Mesenchymal stem cell (in vitro differentiated cells and primary cell): ENCODE measurements around the gene PLEKHG7.

Experiments
- DNase-seq: peaks from one replicate; pipeline ENCODE4 v3.0.0-alpha.2; 2013
- H2AFZ ChIP-seq: one replicate; pipeline ENCODE4 v1.6.1; 2013; ENCODE audit warnings: low read depth, mild to moderate bottlenecking, control low read depth, inconsistent platforms, low read length, moderate library complexity
- H2AK5ac ChIP-seq: 2 replicates; pipeline ENCODE4 v1.6.1; 2013; ENCODE audit warnings: low read length, moderate library complexity, mild to moderate bottlenecking, inconsistent platforms; ENCODE audit not compliant: severe bottlenecking
- H2BK120ac ChIP-seq: one replicate; pipeline ENCODE4 v1.6.1; 2013; ENCODE audit warnings: low read depth, mild to moderate bottlenecking, inconsistent platforms, low read length, moderate library complexity
- H2BK12ac ChIP-seq, 2 experiments: one replicate each; pipeline ENCODE4 v1.6.1; 2013; ENCODE audit warnings: inconsistent platforms in 2 of 2, low read length in 2 of 2, mild to moderate bottlenecking in 2 of 2, moderate library complexity in 2 of 2, control low read depth in 1 of 2
- H2BK15ac ChIP-seq: one replicate; pipeline ENCODE4 v1.6.1; 2013; ENCODE audit warnings: mild to moderate bottlenecking, low read depth, inconsistent platforms; ENCODE audit not compliant: poor library complexity, severe bottlenecking
- H2BK5ac ChIP-seq: 2 replicates; pipeline ENCODE4 v1.6.1; 2013; ENCODE audit warnings: low read depth, mild to moderate bottlenecking, low read length, control low read depth, inconsistent platforms; ENCODE audit not compliant: poor library complexity, severe bottlenecking
- H3K14ac ChIP-seq, 2 experiments: one replicate each; pipeline ENCODE4 v1.6.1; 2013; ENCODE audit warnings: inconsistent platforms in 2 of 2, low read length in 2 of 2, control low read depth in 1 of 2, mild to moderate bottlenecking in 1 of 2, moderate library complexity in 1 of 2
- H3K18ac ChIP-seq, 2 experiments: one replicate each; pipeline ENCODE4 v1.6.1; 2013; ENCODE audit warnings: inconsistent platforms in 2 of 2, low read length in 2 of 2, control low read depth in 1 of 2, low read depth in 1 of 2, mild to moderate bottlenecking in 1 of 2
- H3K23ac ChIP-seq, 2 experiments: one replicate each; pipeline ENCODE4 v1.6.1; 2013; ENCODE audit warnings: inconsistent platforms in 2 of 2, low read length in 2 of 2, mild to moderate bottlenecking in 2 of 2, moderate library complexity in 2 of 2, control low read depth in 1 of 2
- H3K27ac ChIP-seq: 2 replicates; pipeline ENCODE4 v1.5.1; 2013; ENCODE audit warnings: mild to moderate bottlenecking, moderate library complexity, low read length, control low read depth, inconsistent platforms; ENCODE audit not compliant: poor library complexity, severe bottlenecking
- H3K27me3 ChIP-seq, 2 experiments: 2 replicates each; pipeline versions ENCODE4 v1.6.1 to v1.7.0; 2013; ENCODE audit warnings: low read length in 2 of 2, mild to moderate bottlenecking in 2 of 2, moderate library complexity in 2 of 2, control low read depth in 1 of 2, inconsistent platforms in 1 of 2; ENCODE audit not compliant: control insufficient read depth in 1 of 2, insufficient read depth in 1 of 2
- H3K36me3 ChIP-seq, 2 experiments: 2 replicates each; pipeline versions ENCODE4 v1.6.1 to v1.7.0; 2013; ENCODE audit warnings: low read length in 2 of 2, control low read depth in 1 of 2, inconsistent platforms in 1 of 2, low read depth in 1 of 2, mild to moderate bottlenecking in 1 of 2; ENCODE audit not compliant: insufficient read depth in 2 of 2, control insufficient read depth in 1 of 2
- H3K4ac ChIP-seq, 2 experiments: one replicate each; pipeline ENCODE4 v1.6.1; 2013; ENCODE audit warnings: inconsistent platforms in 2 of 2, low read length in 2 of 2, mild to moderate bottlenecking in 2 of 2, moderate library complexity in 2 of 2, control low read depth in 1 of 2, low read depth in 1 of 2
- H3K4me1 ChIP-seq: 2 replicates; pipeline ENCODE4 v1.6.1; 2013; ENCODE audit warnings: low read depth, low read length, control low read depth; ENCODE audit not compliant: control insufficient read depth, insufficient read depth
- H3K4me2 ChIP-seq: 2 replicates; pipeline ENCODE4 v1.6.1; 2013; ENCODE audit warnings: low read length, mild to moderate bottlenecking, inconsistent platforms; ENCODE audit not compliant: poor library complexity, severe bottlenecking
- H3K4me3 ChIP-seq, 2 experiments: 2 replicates each; pipeline versions ENCODE4 v1.5.1 to v1.7.0; 2013; ENCODE audit warnings: low read length in 2 of 2, mild to moderate bottlenecking in 2 of 2, control low read depth in 1 of 2, low read depth in 1 of 2; ENCODE audit not compliant: insufficient read depth in 1 of 2
- H3K79me1 ChIP-seq: replicated peaks from 2 replicates; pipeline ENCODE4 v1.6.1; 2013; ENCODE audit warnings: mild to moderate bottlenecking, control low read depth, low read length, inconsistent platforms; ENCODE audit not compliant: poor library complexity, severe bottlenecking
- H3K9ac ChIP-seq: 2 replicates; pipeline ENCODE4 v1.7.0; 2013; ENCODE audit warnings: mild to moderate bottlenecking, low read length, moderate library complexity
- H3K9me3 ChIP-seq: 2 replicates; pipeline ENCODE4 v1.7.0; 2013; ENCODE audit warnings: mild to moderate bottlenecking, low read length; ENCODE audit not compliant: control insufficient read depth
- H4K8ac ChIP-seq: one replicate; pipeline ENCODE4 v1.6.1; 2013; ENCODE audit warnings: inconsistent platforms, mild to moderate bottlenecking, low read length, moderate library complexity
- H4K91ac ChIP-seq: one replicate; pipeline ENCODE4 v1.6.1; 2013; ENCODE audit warnings: mild to moderate bottlenecking, low read length, inconsistent platforms
- WGBS: methylation state at CpG from one replicate; pipeline ENCODE4 v1.1.7; 2013; ENCODE audit warnings: mixed read lengths; 5-methylcytosine and 5-hydroxymethylcytosine counted together

The PLEKHG7 gene

GRCh38 chr12:92701441-92701840 is 1.3 kb upstream of the PLEKHG7 start:
- no peak overlapping the region for H2BK15ac ChIP-seq
- H2AFZ ChIP-seq, result no peak overlapping the region
- H4K91ac ChIP-seq, result no peak overlapping the region
- no peak overlapping the region for H3K27ac ChIP-seq
- no peak overlapping the region for H2BK5ac ChIP-seq
- no peaks in the 10 kb centered on the region for H3K36me3 ChIP-seq
- no peak overlapping the region for H3K9ac ChIP-seq
- no peak for DNase-seq
- H3K4me1 ChIP-seq, result peaks cover 3% of the 10 kb centered on the region
- H3K27me3 ChIP-seq, result no peaks in the 10 kb centered on the region
- H2BK12ac ChIP-seq, result no peak overlapping the region
- H2BK120ac ChIP-seq, result no peak overlapping the region
- no peak overlapping the region for H3K18ac ChIP-seq
- 100% methylated on average over 1 of the region's 1 CpG for WGBS
- no peak overlapping the region for H3K23ac ChIP-seq
- H2AK5ac ChIP-seq, result no peak overlapping the region
- H4K8ac ChIP-seq, result no peak overlapping the region
- no peak overlapping the region for H3K4me2 ChIP-seq
- H3K14ac ChIP-seq, result no peak overlapping the region
- H3K79me1 ChIP-seq, result no peaks in the 10 kb centered on the region
- no peaks in the 10 kb centered on the region for H3K9me3 ChIP-seq
- H3K4ac ChIP-seq, result no peak overlapping the region
- H3K4me3 ChIP-seq, result no peak overlapping the region

DNA sequence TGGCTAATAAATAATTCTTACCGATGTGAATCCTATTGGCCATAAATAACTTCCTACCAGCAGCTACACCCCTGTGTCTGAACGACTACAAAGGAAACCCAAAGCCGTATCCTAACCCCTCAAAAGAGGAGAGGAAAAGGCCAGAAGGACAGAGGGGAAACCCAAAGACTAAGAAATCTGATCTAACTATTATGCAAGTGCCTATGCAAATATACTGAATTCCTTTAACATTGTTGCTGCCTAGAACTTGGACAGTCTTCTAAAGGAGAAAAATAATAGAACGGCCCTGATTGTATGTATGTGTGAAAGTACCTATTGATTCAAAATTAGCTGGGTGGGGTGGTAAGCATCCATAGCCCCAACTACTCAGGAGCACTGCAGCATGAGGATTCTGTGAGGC is 997 bp downstream of the PLEKHG7 start:
- H3K27ac ChIP-seq, result no peak overlapping the region

DNA sequence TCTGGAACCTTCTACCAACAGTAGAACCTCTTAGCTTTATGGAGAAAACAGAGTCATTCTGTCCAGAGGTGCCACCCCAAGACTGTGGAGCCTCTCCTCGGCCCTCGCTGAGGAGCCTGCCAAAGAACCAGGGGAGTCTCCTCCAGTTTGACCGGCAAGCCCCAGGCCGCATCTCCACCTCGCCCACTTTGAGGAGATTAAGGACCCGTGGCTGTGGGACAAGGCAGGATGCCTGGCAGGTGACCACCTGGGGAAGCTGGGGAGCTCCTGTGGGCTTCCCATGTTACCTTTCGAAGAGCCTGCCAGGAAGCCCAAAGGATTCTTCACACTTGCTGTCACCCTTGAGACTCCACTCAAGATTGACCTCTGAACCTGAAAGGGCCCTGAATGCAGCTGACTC is 3.8 kb downstream of the PLEKHG7 start:
- WGBS, result 95% methylated on average over 7 of the region's 7 CpGs

More for the DNA sequence above, 997 bp downstream of the PLEKHG7 start:
- Histone ChIP-seq H4K8ac (no peak overlapping the region), H2AK5ac (no peak overlapping the region), H4K91ac (no peak overlapping the region), H3K9ac (no peak overlapping the region), H2BK12ac (no peak overlapping the region), H3K23ac (no peak overlapping the region), H3K18ac (no peak overlapping the region), H3K4ac (no peak overlapping the region), H2BK15ac (no peak overlapping the region), H2AFZ (no peak overlapping the region), H3K14ac (no peak overlapping the region), H2BK120ac (no peak overlapping the region), H3K36me3 (no peaks in the 10 kb centered on the region), H2BK5ac (no peak overlapping the region), H3K79me1 (no peaks in the 10 kb centered on the region), H3K4me3 (no peak overlapping the region), H3K4me1 (peaks cover 3% of the 10 kb centered on the region), H3K27me3 (no peaks in the 10 kb centered on the region), H3K4me2 (no peak overlapping the region), H3K9me3 (no peaks in the 10 kb centered on the region)
- WGBS, result 95% methylated on average over 4 of the region's 4 CpGs
- no peak for DNase-seq

DNA sequence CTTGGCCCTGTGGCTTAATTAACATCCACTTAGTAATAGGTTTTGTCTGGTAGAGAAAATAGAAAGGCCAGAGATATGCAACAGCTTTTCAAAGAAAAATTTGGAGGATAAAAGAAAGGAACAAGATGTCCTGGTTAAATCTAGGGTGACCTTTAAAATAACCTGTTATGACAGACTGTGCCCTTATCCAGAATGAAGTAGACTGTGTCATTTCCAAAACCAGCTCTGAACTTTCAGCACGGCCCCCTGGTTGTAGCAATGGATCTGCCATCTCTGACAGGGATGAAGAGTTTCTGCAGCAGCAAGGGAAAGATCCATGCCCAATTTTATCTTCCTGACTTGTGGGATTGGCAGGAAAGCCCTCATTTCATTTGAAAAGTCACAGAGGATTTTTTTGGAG is 5.1 kb downstream of the PLEKHG7 start:
- no peak overlapping the region for H2AK5ac ChIP-seq
- H3K27ac ChIP-seq, result no peak overlapping the region
- H4K91ac ChIP-seq, result no peak overlapping the region
- H2BK12ac ChIP-seq, result no peak overlapping the region
- no peak overlapping the region for H2AFZ ChIP-seq
- H3K4me1 ChIP-seq, result peaks cover under 1% of the 10 kb centered on the region
- no peak overlapping the region for H2BK120ac ChIP-seq
- peaks cover 4% of the 10 kb centered on the region for H3K9me3 ChIP-seq
- H3K4me2 ChIP-seq, result no peak overlapping the region
- 81% methylated on average over 1 of the region's 1 CpG for WGBS
- no peak overlapping the region for H2BK5ac ChIP-seq
- no peak overlapping the region for H3K4ac ChIP-seq
- no peaks in the 10 kb centered on the region for H3K79me1 ChIP-seq
- no peak for DNase-seq
- no peak overlapping the region for H3K23ac ChIP-seq
- no peak overlapping the region for H3K18ac ChIP-seq
- H3K4me3 ChIP-seq, result no peak overlapping the region
- no peaks in the 10 kb centered on the region for H3K27me3 ChIP-seq
- H4K8ac ChIP-seq, result no peak overlapping the region
- H3K36me3 ChIP-seq, result no peaks in the 10 kb centered on the region
- H2BK15ac ChIP-seq, result no peak overlapping the region
- no peak overlapping the region for H3K9ac ChIP-seq
- no peak overlapping the region for H3K14ac ChIP-seq

More for the DNA sequence above, 3.8 kb downstream of the PLEKHG7 start:
- Histone ChIP-seq H3K4me3 (no peak overlapping the region), H3K4ac (no peak overlapping the region), H3K9me3 (no peaks in the 10 kb centered on the region), H3K36me3 (no peaks in the 10 kb centered on the region), H3K27me3 (no peaks in the 10 kb centered on the region), H3K4me1 (peaks cover 3% of the 10 kb centered on the region), H3K27ac (no peak overlapping the region), H2AFZ (no peak overlapping the region), H4K91ac (no peak overlapping the region), H3K18ac (no peak overlapping the region), H3K14ac (no peak overlapping the region), H3K79me1 (no peaks in the 10 kb centered on the region), H4K8ac (no peak overlapping the region), H2AK5ac (no peak overlapping the region), H2BK5ac (no peak overlapping the region), H2BK15ac (no peak overlapping the region), H3K4me2 (no peak overlapping the region), H2BK12ac (no peak overlapping the region), H3K23ac (no peak overlapping the region), H2BK120ac (no peak overlapping the region), H3K9ac (no peak overlapping the region)
- DNase-seq, result no peak
